VCaP (cell line): Measurements from ENCODE around the gene FIP1L1.
A peak's percentile ranks its signal among the peaks of the same experiment; 100 is the strongest.

Source experiments
- H3K27ac ChIP-seq: fragments of 450-650 bp; 2 replicates; pipeline ENCODE4 v1.5.1; 2017
- CTCF ChIP-seq: fragments of 450-650 bp; conservative IDR thresholded peaks from 2 replicates; pipeline ENCODE4 v1.5.1; 2017; ENCODE audit warnings: mild to moderate bottlenecking, moderate library complexity

Gene FIP1L1

GRCh38 chr4:53498706-53499105, 121.3 kb downstream of the FIP1L1 start:
- TF ChIP-seq CTCF, result no peak
- no peak overlapping the region for H3K27ac ChIP-seq

DNA sequence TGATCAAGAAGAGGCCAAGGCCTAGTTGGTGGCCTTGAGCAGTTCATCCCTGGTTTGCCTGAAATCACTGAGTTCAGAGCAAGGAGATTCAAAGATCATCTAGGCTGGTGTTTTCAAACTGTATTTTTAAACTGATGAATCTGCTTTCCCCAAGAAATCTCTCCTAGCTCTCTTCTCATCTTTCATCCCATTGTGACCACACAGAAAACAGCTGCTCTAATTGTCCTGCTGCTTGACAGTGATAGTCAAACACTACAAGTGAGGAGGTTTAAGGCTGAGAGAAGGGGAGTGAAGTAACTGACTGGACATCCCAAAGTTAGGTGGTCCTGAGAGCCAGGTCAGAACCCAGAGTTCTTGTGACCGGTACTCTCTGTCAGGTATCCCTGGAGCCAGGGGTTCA, 122.3 kb downstream of the FIP1L1 start:
- no peak overlapping the region for H3K27ac ChIP-seq
- no peak for TF ChIP-seq CTCF

GRCh38 chr4:53500546-53500945, 123.1 kb downstream of the FIP1L1 start:
- TF ChIP-seq CTCF, result no peak
- H3K27ac ChIP-seq, result no peak overlapping the region

DNA sequence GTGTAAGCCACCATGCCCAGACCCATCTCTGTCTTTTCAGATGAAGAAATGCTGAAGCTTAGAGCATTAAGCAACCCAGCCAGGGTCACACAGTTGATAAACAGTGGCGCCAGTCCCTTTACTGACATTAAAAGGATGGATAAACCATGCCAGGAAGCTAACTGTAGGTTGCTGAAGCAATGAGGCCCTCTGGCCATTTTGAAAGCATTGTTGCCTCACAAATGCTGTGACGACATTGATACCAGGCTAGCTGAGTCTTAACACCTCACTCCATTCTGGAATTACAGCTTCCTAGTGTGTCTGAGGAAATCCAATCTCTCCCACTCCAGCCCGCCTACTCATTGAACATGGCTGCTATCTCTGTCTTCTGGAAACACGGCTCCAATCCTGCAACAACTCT, 124.1 kb downstream of the FIP1L1 start:
- H3K27ac ChIP-seq, result no peak overlapping the region
- TF ChIP-seq CTCF, result no peak

GRCh38 chr4:53502094-53502493, 124.7 kb downstream of the FIP1L1 start:
- H3K27ac ChIP-seq, result no peak overlapping the region
- no peak for TF ChIP-seq CTCF

DNA sequence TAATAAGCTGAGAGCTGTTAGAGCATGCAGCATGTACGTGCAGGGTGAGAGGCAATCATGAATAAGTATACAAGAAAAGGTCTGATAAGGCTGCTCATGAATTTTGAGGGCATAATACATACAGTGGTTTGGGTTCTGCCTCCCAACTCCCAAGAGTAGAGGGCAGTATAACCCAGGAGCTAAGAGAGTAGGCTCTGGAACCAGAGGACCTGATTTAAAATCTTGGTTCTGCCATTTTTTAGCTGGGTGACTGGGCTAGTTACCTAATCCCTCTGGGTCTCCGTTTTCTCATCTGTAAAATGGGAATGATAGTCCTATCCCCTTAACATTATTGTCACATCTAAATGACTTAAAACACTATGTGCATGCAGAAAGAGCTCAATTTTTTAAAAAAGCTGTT, 128.5 kb downstream of the FIP1L1 start:
- TF ChIP-seq CTCF, result peak; percentile 53

DNA sequence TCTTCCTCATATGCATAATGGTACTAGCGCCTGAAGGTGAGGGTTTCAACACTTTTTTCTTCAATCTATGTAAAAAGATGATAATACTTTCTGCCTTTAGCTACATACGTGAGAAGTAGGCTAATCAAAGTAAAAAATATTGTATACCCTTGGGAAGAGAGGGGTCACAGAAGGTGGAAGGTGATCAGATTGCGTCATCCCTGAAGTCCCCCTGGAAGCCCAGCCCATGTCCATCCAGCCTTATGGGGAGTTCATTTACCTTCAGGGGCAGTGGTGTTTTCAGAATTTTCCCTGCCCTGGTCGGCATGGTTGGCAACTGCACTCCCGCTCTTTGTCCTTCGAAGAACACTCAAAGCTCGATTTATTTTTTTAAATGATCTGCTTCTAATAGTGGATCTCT, 129.6 kb downstream of the FIP1L1 start:
- no peak for TF ChIP-seq CTCF
- no peak overlapping the region for H3K27ac ChIP-seq

More for the DNA sequence above, 128.5 kb downstream of the FIP1L1 start:
- no peak overlapping the region for H3K27ac ChIP-seq
